ENCODE results near the gene RIPPLY3.

Gene RIPPLY3

GRCh38 chr21:36962098-36962780 lies 44.3 kb upstream of the RIPPLY3 start:
- H2AFZ ChIP-seq (ENCODE audit: low read depth, low read length), result no peak overlapping the region
- peaks cover 17% of the 10 kb centered on the region for H3K4me1 ChIP-seq (ENCODE audit: insufficient read depth, low read length)
- no peaks in the 10 kb centered on the region for H3K27me3 ChIP-seq (ENCODE audit: insufficient read depth, low read length, poor library complexity)
- DNase-seq (no peak), ATAC-seq (ENCODE audit: insufficient read depth, low read depth) (no peak)
- H3K9ac ChIP-seq (ENCODE audit: low read depth, low read length), result no peak overlapping the region
- peaks cover 7% of the 10 kb centered on the region for H3K79me2 ChIP-seq (ENCODE audit: insufficient read depth, low read length)
- TF ChIP-seq EZH2 (IDR thresholded peaks at IDR 0.05; ENCODE audit: borderline replicate concordance, low read depth, low read length, severe bottlenecking) (no peak), CTCF (IDR thresholded peaks at IDR 0.05; ENCODE audit: borderline replicate concordance, extremely low read depth, low read length, poor library complexity, severe bottlenecking) (no peak)
- no peak overlapping the region for H3K4me3 ChIP-seq (ENCODE audit: low read depth in 1 of 2, low read length in 2 of 2)
- H3K27ac ChIP-seq (ENCODE audit: low read length), result no peak overlapping the region
- no peak overlapping the region for H3K4me2 ChIP-seq (ENCODE audit: insufficient read depth, low read length)
- H3K36me3 ChIP-seq (ENCODE audit: insufficient read depth, low read length), result peaks cover 24% of the 10 kb centered on the region
- no peaks in the 10 kb centered on the region for H4K20me1 ChIP-seq (ENCODE audit: insufficient read depth, low read length)
- H3K9me3 ChIP-seq (ENCODE audit: insufficient read depth, low read length, severe bottlenecking), result no peaks in the 10 kb centered on the region

GRCh38 chr21:36964398-36964797 lies 42.1 kb upstream of the RIPPLY3 start:
- Histone ChIP-seq H3K27me3 (ENCODE audit: insufficient read depth, low read length, poor library complexity) (no peaks in the 10 kb centered on the region), H3K4me1 (ENCODE audit: insufficient read depth, low read length) (peaks cover 21% of the 10 kb centered on the region), H3K4me2 (ENCODE audit: insufficient read depth, low read length) (no peak overlapping the region), H3K4me3 (ENCODE audit: low read depth in 1 of 2, low read length in 2 of 2) (no peak overlapping the region), H3K27ac (ENCODE audit: low read length) (no peak overlapping the region), H4K20me1 (ENCODE audit: insufficient read depth, low read length) (no peaks in the 10 kb centered on the region), H3K79me2 (ENCODE audit: insufficient read depth, low read length) (peaks cover 7% of the 10 kb centered on the region), H3K36me3 (ENCODE audit: insufficient read depth, low read length) (peaks cover 28% of the 10 kb centered on the region), H3K9me3 (ENCODE audit: insufficient read depth, low read length, severe bottlenecking) (no peaks in the 10 kb centered on the region), H2AFZ (ENCODE audit: low read depth, low read length) (no peak overlapping the region), H3K9ac (ENCODE audit: low read depth, low read length) (no peak overlapping the region)
- no peak for TF ChIP-seq CTCF (IDR thresholded peaks at IDR 0.05; ENCODE audit: borderline replicate concordance, extremely low read depth, low read length, poor library complexity, severe bottlenecking)
- no peak for TF ChIP-seq EZH2 (IDR thresholded peaks at IDR 0.05; ENCODE audit: borderline replicate concordance, low read depth, low read length, severe bottlenecking)
- no peak for ATAC-seq (ENCODE audit: insufficient read depth, low read depth)
- DNase-seq, result no peak

GRCh38 chr21:36964827-36965719 lies 41.4 kb upstream of the RIPPLY3 start:
- H2AFZ ChIP-seq (ENCODE audit: low read depth, low read length), result no peak overlapping the region
- peak overlapping the region; percentile 94 for H3K4me2 ChIP-seq (ENCODE audit: insufficient read depth, low read length)
- peak; percentile 10 for DNase-seq

More at GRCh38 chr21:36964827-36965719, 41.4 kb upstream of the RIPPLY3 start:
- peaks cover 21% of the 10 kb centered on the region for H3K4me1 ChIP-seq (ENCODE audit: insufficient read depth, low read length)
- H3K36me3 ChIP-seq (ENCODE audit: insufficient read depth, low read length), result peaks cover 21% of the 10 kb centered on the region
- ATAC-seq (ENCODE audit: insufficient read depth, low read depth), result no peak
- H3K79me2 ChIP-seq (ENCODE audit: insufficient read depth, low read length), result peaks cover 7% of the 10 kb centered on the region
- no peaks in the 10 kb centered on the region for H3K9me3 ChIP-seq (ENCODE audit: insufficient read depth, low read length, severe bottlenecking)
- peak overlapping the region; percentile 76; the same call in 1 of the 2 replicates for H3K27ac ChIP-seq (ENCODE audit: low read length)
- no peaks in the 10 kb centered on the region for H4K20me1 ChIP-seq (ENCODE audit: insufficient read depth, low read length)
- TF ChIP-seq EZH2 (IDR thresholded peaks at IDR 0.05; ENCODE audit: borderline replicate concordance, low read depth, low read length, severe bottlenecking) (no peak), CTCF (IDR thresholded peaks at IDR 0.05; ENCODE audit: borderline replicate concordance, extremely low read depth, low read length, poor library complexity, severe bottlenecking) (no peak)
- H3K27me3 ChIP-seq (ENCODE audit: insufficient read depth, low read length, poor library complexity), result no peaks in the 10 kb centered on the region
- peak overlapping the region; percentile 84 for H3K9ac ChIP-seq (ENCODE audit: low read depth, low read length)
- peak overlapping the region in 1 of 2 experiments; percentile 84; a peak in 3 of 4 replicates for H3K4me3 ChIP-seq (ENCODE audit: low read depth in 1 of 2, low read length in 2 of 2)

All from DND-41 (cell line).